Natural killer cell treated with Interleukin-12 subunit alpha and Interleukin-12 subunit beta and Interleukin-15 and Interleukin-18, amount 100 ng/mL, for 72 hours (primary cell): ENCODE results near the gene FAM50B. TPM values are rescaled to one million over a fixed set of nuclear protein-coding genes. Genes with fewer than 3 reads are reported as not detected.

Experiments
- ATAC-seq, 2 donors: fragments of 150-1000 bp; cut with Tn5 transposase in 1 of 2; sonication (Bioruptor Pico), chemical (Tn5 transposase) in 1 of 2; 2 replicates each; pipeline ENCODE4 v1.10.0; 2021
- DNase-seq: peaks from one replicate; pipeline ENCODE4 v3.0.0; 2022; ENCODE audit warnings: low spot score
- H3K27ac Mint-ChIP-seq, 2 donors: 1 replicate in 1 of 2; 2 replicates in 1 of 2; pipeline ENCODE4 v1.8.0; 2022; ENCODE audit warnings: mixed read lengths in 2 of 2, mild to moderate bottlenecking in 1 of 2, moderate library complexity in 1 of 2
- H3K27me3 Mint-ChIP-seq, 2 donors: 1 replicate in 1 of 2; 2 replicates in 1 of 2; pipeline ENCODE4 v1.8.0; 2022; ENCODE audit warnings: mixed read lengths in 2 of 2
- H3K36me3 Mint-ChIP-seq: one replicate; pipeline ENCODE4 v1.8.0; 2022; ENCODE audit warnings: mixed read lengths
- H3K4me1 Mint-ChIP-seq, 2 donors: 1 replicate in 1 of 2; 2 replicates in 1 of 2; pipeline ENCODE4 v1.8.0; 2022; ENCODE audit warnings: low read depth in 2 of 2, mixed read lengths in 2 of 2, mild to moderate bottlenecking in 1 of 2
- H3K4me3 Mint-ChIP-seq: one replicate; pipeline ENCODE4 v1.8.0; 2022; ENCODE audit warnings: mixed read lengths
- H3K9me3 Mint-ChIP-seq: 2 replicates; pipeline ENCODE4 v1.8.0; 2022; ENCODE audit warnings: mixed read lengths
- total RNA-seq, 2 donors: library from RNA; stranded (reverse); gene quantifications; one replicate each; pipeline ENCODE4 v1.2.3, GENCODE V29; 2022

The FAM50B gene
- total RNA-seq, 2 donors from 2014 or later, result 5.3 to 7.3 TPM

DNA sequence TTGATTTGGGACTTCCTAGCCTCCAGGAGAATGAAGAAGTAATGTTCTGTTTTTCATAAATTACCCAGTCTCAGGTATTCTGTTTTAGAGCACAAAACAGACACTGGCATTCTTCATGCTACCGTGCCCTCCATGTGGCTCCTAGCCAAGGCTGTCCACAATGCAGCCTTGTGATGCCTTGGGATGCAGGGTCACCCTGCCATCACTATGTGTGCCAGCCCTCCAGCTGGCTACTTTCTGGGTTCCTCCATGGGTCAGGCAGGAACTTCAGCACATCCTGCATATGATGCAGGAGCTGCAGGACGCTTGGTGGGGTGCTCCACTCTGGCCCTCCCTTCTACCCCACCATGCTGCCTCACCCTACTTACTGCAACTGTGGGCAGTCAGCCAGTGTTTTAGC lies 38.0 kb upstream of the FAM50B start:
- ATAC-seq, result peak in 1 of 2 donors; percentile 29
- Mint-ChIP-seq H3K9me3 (no peaks in the 10 kb centered on the region), H3K4me3 (no peak overlapping the region)

GRCh38 chr6:3812596-3812995 lies 36.6 kb upstream of the FAM50B start:
- DNase-seq, result no peak
- H3K4me3 Mint-ChIP-seq, result no peak overlapping the region

More for the DNA sequence above, 38.0 kb upstream of the FAM50B start:
- no peak for DNase-seq
- Mint-ChIP-seq H3K27me3 (peaks cover 0 to 4% of the 10 kb centered on the region in 2 donors), H3K4me1 (no peaks in the 10 kb centered on the region), H3K27ac (no peak overlapping the region), H3K36me3 (no peaks in the 10 kb centered on the region)

DNA sequence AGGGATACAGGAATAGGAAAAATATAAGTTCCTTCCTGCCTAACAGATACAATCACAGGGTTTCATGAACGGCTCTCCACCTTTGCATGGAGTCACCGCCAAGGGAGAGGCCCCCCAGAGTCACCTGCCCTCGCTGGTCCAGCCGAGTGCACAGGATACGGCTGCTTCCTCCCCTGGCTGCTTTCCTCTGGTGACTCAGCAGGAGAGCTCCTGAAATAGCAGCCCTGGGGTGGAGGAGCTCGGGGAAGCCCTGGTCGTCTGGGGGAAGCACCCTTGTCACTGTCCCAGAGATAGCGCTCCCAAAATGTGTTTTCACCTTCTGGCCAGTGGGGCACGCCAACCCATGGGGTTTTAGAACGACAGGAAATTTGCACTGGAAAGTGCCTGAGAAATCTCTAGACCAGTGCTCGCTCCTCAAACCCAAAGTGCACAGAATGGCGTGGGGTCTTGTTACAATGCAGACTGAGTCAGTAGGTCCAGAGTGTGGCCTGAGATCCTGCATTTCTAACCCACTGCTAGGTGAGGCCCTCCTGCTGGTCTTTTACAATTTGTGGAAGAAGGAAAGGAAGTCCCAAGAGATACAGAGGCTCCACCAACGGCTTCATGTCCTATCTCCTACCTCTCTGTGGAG lies 35.9 kb upstream of the FAM50B start:
- Mint-ChIP-seq H3K27ac (no peak overlapping the region), H3K4me3 (no peak overlapping the region), H3K9me3 (no peaks in the 10 kb centered on the region), H3K27me3 (peaks cover 0 to 4% of the 10 kb centered on the region in 2 donors), H3K4me1 (no peaks in the 10 kb centered on the region), H3K36me3 (no peaks in the 10 kb centered on the region)
- ATAC-seq, result no peak
- no peak for DNase-seq

More at GRCh38 chr6:3812596-3812995, 36.6 kb upstream of the FAM50B start:
- Mint-ChIP-seq H3K36me3 (no peaks in the 10 kb centered on the region), H3K9me3 (no peaks in the 10 kb centered on the region), H3K27ac (no peak overlapping the region), H3K27me3 (peaks cover 0 to 4% of the 10 kb centered on the region in 2 donors), H3K4me1 (no peaks in the 10 kb centered on the region)
- ATAC-seq, result no peak

DNA sequence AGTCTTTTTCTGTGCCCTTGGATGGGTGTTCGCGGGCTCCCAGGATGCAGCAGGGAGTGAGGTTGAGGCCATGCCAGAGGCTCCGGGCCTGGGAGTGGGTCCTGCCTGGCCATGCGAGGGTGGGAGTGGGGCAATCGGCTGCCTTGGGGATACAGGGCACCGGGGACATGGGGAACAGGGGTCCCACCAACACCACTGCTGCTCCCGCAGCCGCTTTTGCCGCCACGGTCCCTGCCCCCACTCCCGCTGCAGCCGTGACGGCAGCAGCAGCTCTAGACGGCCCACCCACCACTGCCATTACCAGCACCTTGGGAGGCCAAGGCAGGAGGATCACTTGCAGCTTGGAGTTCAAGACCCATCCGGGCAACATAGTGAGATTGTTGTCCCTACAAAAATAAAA lies 35.3 kb upstream of the FAM50B start:
- Mint-ChIP-seq H3K4me3 (no peak overlapping the region), H3K27ac (no peak overlapping the region), H3K4me1 (no peaks in the 10 kb centered on the region), H3K36me3 (no peaks in the 10 kb centered on the region), H3K27me3 (peaks cover 0 to 4% of the 10 kb centered on the region in 2 donors), H3K9me3 (no peaks in the 10 kb centered on the region)
- ATAC-seq (no peak), DNase-seq (no peak)

GRCh38 chr6:3814539-3814938 lies 34.6 kb upstream of the FAM50B start:
- no peak for ATAC-seq
- no peaks in the 10 kb centered on the region for H3K36me3 Mint-ChIP-seq
- no peak for DNase-seq

GRCh38 chr6:3816251-3816650 lies 32.9 kb upstream of the FAM50B start:
- H3K4me1 Mint-ChIP-seq, result no peaks in the 10 kb centered on the region
- H3K27ac Mint-ChIP-seq, result no peak overlapping the region
- H3K36me3 Mint-ChIP-seq, result no peaks in the 10 kb centered on the region
- ATAC-seq (no peak), DNase-seq (no peak)
- H3K4me3 Mint-ChIP-seq, result no peak overlapping the region
- no peaks in the 10 kb centered on the region for H3K9me3 Mint-ChIP-seq
- peaks cover 0 to 4% of the 10 kb centered on the region in 2 donors for H3K27me3 Mint-ChIP-seq

More at GRCh38 chr6:3814539-3814938, 34.6 kb upstream of the FAM50B start:
- no peaks in the 10 kb centered on the region for H3K4me1 Mint-ChIP-seq
- no peak overlapping the region for H3K27ac Mint-ChIP-seq
- H3K4me3 Mint-ChIP-seq, result no peak overlapping the region
- H3K9me3 Mint-ChIP-seq, result no peaks in the 10 kb centered on the region
- H3K27me3 Mint-ChIP-seq, result peaks cover 0 to 4% of the 10 kb centered on the region in 2 donors

DNA sequence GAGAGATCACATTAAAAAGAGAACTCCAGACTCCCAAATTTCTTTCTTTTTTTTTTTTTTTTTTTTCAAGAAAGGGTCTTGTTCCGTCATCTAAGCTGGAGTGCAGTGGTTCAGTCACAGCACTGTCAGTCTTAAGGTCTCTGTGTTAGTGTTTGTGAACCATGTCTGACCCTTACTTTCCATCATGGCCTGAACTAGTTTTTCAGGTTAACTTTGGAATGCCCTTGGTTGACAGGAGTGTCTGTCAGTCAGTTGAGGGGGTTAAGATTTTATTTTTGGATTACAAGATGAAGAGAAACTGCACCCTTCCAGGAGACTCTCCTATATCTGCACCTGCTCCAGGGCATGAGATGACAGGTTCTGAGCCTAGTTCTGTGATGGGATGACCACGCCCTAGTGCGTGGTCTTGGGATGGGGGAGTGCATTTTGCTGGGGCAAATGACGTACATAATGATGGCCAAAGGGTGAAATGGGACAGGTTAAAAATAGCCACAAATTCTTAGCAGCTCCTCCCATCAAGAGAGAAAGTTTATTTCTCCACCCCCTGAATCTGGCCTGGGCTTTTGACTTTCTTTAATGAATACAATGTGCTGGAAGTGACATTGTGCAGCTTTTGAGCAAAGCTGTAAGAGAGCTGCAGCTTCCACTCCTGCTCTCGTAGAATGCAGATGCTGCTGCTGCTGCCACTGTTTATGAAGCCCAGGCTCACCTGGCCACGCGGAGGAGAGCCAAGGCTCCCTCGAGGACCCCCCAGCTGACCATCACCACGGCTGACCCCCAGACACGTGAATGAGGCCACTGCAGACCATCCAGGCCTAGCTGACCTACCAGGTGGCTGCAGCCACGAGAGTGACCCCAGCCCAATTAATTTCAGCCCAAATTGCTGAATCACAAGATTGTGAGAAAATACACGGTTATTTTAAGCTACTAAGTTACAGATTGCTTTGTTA lies 29.7 kb upstream of the FAM50B start:
- Mint-ChIP-seq H3K27ac (no peak overlapping the region), H3K9me3 (no peaks in the 10 kb centered on the region)
- no peak for ATAC-seq

DNA sequence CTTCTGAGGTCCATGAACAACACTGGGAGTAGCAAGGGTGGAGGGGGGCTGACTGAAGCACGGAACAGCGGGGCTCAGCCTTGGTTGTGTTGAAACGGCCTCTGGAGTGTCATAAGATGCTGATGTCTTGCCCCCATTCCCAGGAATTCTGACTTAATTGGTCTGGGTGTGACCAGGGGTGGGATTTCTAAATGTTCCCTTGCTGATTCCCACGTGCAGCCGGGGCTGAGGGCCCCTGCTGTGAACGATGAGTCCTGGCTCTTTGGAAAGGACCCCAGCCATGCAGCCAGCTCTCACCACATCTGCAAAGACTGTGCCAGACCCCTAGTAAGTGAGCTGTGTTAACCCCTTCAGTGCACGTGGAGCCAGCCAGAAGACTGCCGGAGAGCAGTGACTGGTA lies 28.6 kb upstream of the FAM50B start:
- Mint-ChIP-seq H3K27ac (no peak overlapping the region), H3K4me3 (no peak overlapping the region), H3K36me3 (no peaks in the 10 kb centered on the region), H3K9me3 (no peaks in the 10 kb centered on the region), H3K27me3 (no peaks in the 10 kb centered on the region), H3K4me1 (no peaks in the 10 kb centered on the region)
- DNase-seq (no peak), ATAC-seq (no peak)

More for the DNA sequence above, 29.7 kb upstream of the FAM50B start:
- no peak for DNase-seq
- H3K27me3 Mint-ChIP-seq, result no peaks in the 10 kb centered on the region
- H3K4me3 Mint-ChIP-seq, result no peak overlapping the region
- H3K4me1 Mint-ChIP-seq, result no peaks in the 10 kb centered on the region
- no peaks in the 10 kb centered on the region for H3K36me3 Mint-ChIP-seq

DNA sequence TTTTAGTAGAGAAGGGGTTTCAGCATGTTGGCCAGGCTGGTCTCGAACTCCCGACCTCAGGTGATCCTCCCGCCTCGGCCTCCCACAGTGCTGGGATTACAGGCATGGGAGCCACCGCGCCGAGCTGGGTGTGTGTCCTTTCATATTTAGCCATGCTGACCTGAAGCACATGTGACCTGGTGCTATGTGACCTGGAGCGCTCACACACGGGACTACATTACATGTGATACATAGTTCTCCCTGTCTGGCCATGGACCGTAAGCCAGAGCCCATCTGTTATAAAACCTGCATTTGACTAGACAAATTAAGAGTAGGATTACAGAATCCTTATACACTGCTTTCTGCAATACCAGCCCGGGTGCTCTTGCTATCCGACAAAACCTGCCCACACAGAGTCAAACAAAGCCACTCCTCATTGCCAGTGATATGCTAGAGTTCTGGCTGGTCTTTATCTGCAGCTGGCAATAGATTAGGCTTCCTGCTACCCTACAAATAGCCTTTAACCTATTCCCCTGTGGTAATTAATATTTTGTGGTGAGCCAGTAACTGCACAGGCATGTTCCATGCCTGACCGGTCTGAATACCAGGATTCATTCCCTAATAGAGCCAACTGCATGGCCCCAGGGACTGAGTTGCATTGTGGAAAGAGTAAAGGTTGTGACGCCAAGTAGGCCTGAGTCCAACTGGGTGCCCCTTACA lies 26.3 kb upstream of the FAM50B start:
- no peak for DNase-seq
- Mint-ChIP-seq H3K27ac (no peak overlapping the region), H3K4me1 (no peaks in the 10 kb centered on the region), H3K9me3 (no peaks in the 10 kb centered on the region), H3K27me3 (no peaks in the 10 kb centered on the region), H3K4me3 (no peak overlapping the region), H3K36me3 (no peaks in the 10 kb centered on the region)
- ATAC-seq, result no peak

DNA sequence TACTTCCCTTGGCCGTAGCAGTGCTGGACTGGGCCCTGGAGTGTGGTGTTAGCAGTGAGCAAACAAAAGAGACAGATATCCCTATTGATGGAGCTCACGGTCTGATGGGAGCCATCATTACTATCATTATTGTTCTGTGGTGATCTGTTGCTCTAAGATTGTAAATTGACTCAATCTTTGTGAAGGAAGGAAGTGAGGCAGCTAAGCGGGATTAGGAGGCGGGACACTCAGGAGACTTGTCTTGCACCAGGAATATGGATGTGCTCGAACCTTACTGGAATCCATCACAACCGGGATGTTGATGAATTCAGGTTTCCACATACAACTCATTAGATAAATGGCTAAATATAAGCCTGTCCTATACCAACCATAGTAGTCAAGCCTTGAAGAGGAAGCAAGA lies 25.5 kb upstream of the FAM50B start:
- Mint-ChIP-seq H3K4me3 (no peak overlapping the region), H3K36me3 (no peaks in the 10 kb centered on the region), H3K9me3 (no peaks in the 10 kb centered on the region), H3K4me1 (no peaks in the 10 kb centered on the region), H3K27me3 (peaks cover 0 to 2% of the 10 kb centered on the region in 2 donors), H3K27ac (no peak overlapping the region)
- no peak for DNase-seq
- no peak for ATAC-seq

DNA sequence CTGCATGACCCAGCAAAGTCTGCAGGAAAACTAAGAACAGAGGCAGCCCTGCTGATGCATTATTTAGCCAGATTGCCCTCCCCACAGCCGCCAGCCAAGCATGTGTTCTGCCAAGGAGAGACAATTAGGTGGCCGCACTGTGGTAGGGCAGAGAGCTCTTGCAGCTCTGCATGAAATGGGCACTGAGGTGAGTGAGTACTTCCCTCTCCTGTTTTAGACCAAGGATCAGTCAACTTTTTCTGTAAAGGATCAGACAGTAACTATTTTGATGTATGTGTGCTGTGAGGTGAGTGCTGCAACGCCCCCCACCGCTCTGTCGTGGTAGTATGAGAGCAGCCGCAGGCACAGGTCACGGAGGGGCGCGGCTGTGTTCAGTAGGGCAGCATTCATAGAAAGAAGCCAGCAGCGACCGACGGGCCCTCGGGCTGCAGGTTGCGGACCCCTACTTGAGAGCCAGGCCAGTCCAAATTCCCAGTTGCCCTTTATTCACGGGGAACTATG lies 23.8 kb upstream of the FAM50B start:
- no peaks in the 10 kb centered on the region for H3K4me1 Mint-ChIP-seq
- peaks cover 0 to 2% of the 10 kb centered on the region in 2 donors for H3K27me3 Mint-ChIP-seq
- no peaks in the 10 kb centered on the region for H3K36me3 Mint-ChIP-seq
- ATAC-seq (no peak), DNase-seq (no peak)
- no peak overlapping the region for H3K27ac Mint-ChIP-seq
- H3K4me3 Mint-ChIP-seq, result no peak overlapping the region
- H3K9me3 Mint-ChIP-seq, result no peaks in the 10 kb centered on the region

DNA sequence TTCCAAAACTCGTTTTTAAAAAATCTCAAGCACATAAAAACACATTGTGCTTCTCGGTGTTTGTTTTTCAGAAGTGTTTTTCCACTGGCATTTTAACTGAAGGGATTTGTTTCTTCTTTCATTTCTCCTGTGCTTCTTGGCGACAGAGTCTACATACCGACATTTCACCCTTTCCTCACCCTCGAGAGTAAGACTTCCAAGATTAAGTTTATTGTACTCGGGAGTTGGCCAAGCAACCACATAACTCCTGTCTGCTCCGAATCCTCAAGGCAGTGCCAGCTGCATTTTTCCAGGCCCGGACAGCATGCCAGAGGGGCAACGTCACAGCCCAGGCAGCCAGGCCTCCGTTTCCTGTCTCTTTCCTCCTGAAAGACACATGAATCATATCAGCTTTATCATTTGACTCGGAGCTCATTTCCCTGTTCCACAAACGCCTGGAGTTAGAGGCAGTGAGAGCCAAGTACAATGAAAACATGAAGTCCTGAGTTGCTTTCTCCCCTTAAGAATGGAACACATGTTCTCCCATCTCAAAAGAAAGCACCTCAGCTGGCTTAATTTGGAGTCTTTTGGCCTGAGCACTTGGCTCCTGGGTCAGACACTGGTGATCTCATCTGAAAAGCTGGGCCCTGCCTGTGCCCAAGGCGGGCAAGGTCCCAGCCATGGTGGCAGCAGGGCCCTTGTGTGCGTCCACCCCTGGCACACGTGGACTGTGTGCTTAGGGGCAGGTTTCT lies 23.2 kb upstream of the FAM50B start:
- DNase-seq (no peak), ATAC-seq (no peak)
- H3K27ac Mint-ChIP-seq, result no peak overlapping the region
- peaks cover 0 to 2% of the 10 kb centered on the region in 2 donors for H3K27me3 Mint-ChIP-seq
- no peaks in the 10 kb centered on the region for H3K4me1 Mint-ChIP-seq
- no peak overlapping the region for H3K4me3 Mint-ChIP-seq
- no peaks in the 10 kb centered on the region for H3K9me3 Mint-ChIP-seq
- no peaks in the 10 kb centered on the region for H3K36me3 Mint-ChIP-seq

GRCh38 chr6:3829285-3829684 lies 19.9 kb upstream of the FAM50B start:
- Mint-ChIP-seq H3K9me3 (no peaks in the 10 kb centered on the region), H3K4me3 (no peak overlapping the region), H3K27me3 (peaks cover 0 to 6% of the 10 kb centered on the region in 2 donors), H3K4me1 (no peaks in the 10 kb centered on the region), H3K27ac (no peak overlapping the region), H3K36me3 (no peaks in the 10 kb centered on the region)
- DNase-seq, result no peak
- no peak for ATAC-seq
